C4-2B (cell line): Measurements from ENCODE around the gene HS3ST5.

Experiments
- ZFX ChIP-seq: fragments of 450-650 bp; IDR thresholded peaks from 2 replicates; pipeline ENCODE4 v1.6.1; 2017
- TF ChIP-seq, protein P1 (sequence below): fragments of 450-650 bp; conservative IDR thresholded peaks from 2 replicates; pipeline ENCODE4 v1.5.1; 2017; ENCODE audit warnings: mild to moderate bottlenecking

DNA sequence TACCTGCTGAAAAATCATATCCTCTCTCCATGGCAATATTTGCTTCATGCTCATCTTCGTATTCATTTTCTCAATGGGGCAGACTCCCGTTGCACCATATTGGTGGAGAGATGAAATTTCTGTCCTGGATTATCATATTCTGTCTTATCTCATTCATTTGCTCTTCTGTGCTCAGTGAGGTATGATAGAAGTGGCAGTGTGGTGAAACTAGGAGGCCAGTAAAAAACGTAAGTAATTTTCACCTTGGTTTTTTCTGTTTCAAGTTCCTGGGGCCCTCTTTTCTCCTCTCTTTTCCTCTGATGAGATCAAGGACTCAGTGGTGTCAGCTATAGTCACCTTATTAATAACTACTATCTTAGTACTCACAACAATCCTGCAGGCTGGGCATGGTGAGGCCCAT, 189.4 kb downstream of the HS3ST5 start:
- TF ChIP-seq, protein P1, sequence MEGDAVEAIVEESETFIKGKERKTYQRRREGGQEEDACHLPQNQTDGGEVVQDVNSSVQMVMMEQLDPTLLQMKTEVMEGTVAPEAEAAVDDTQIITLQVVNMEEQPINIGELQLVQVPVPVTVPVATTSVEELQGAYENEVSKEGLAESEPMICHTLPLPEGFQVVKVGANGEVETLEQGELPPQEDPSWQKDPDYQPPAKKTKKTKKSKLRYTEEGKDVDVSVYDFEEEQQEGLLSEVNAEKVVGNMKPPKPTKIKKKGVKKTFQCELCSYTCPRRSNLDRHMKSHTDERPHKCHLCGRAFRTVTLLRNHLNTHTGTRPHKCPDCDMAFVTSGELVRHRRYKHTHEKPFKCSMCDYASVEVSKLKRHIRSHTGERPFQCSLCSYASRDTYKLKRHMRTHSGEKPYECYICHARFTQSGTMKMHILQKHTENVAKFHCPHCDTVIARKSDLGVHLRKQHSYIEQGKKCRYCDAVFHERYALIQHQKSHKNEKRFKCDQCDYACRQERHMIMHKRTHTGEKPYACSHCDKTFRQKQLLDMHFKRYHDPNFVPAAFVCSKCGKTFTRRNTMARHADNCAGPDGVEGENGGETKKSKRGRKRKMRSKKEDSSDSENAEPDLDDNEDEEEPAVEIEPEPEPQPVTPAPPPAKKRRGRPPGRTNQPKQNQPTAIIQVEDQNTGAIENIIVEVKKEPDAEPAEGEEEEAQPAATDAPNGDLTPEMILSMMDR, result no peak
- TF ChIP-seq ZFX, result no peak
